Renal cortical epithelial cell (primary cell): ENCODE results near the gene PVALEF. TPM values are rescaled to one million over a fixed set of nuclear protein-coding genes. Genes with fewer than 3 reads are reported as not detected.

Experiments
- DNase-seq: peaks from one replicate; pipeline ENCODE4 v3.0.0-alpha.2; 2011; ENCODE audit warnings: low read depth
- total RNA-seq: library from RNA; depleted of rRNA; stranded (reverse); fragments of >200 nt; gene quantifications from 2 replicates; pipeline ENCODE4 v1.2.3, GENCODE V29; 2014

Gene PVALEF
- total RNA-seq, 1 donor from 2014 or later, result not detected

DNA sequence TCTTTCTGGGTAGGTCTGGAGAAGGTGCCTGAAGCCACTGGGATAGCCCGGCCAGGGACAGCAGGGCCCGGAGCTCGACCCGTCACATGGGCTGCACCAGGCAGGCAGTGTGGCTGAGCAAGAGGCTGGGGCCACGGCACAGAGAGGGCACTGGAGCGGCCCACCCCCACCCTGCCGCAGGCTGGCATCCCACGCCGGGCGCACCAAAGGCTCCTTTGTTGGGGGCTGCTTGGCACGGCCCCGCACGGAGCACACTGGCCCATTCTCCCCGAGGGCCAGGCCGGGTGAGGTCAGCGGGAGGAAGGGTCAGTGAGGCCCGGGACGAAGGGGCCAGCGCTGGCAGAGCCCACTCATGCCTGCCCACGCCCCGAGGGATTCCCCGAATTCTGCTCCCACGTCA lies 36.5 kb upstream of the PVALEF start:
- no peak for DNase-seq

DNA sequence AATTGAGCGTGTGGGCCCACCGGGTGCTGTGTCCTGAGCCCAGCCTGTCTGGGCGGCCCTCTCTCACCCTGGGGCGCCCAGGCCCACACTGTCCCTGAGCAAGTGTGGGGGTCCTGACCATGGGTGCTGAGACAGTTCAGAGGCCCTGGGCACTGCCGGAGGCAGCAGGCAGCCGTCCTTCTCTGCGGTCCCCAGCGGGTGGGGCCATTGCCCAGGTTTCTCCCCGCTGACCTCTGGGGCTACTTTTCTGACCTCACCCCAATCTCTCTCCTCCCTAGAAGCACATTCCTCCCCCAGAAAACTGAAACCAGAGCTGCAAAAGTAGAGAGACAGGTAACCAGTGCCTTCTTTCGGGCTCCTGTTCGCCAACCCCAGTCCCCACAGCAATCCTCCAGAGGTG lies 36.0 kb upstream of the PVALEF start:
- no peak for DNase-seq

DNA sequence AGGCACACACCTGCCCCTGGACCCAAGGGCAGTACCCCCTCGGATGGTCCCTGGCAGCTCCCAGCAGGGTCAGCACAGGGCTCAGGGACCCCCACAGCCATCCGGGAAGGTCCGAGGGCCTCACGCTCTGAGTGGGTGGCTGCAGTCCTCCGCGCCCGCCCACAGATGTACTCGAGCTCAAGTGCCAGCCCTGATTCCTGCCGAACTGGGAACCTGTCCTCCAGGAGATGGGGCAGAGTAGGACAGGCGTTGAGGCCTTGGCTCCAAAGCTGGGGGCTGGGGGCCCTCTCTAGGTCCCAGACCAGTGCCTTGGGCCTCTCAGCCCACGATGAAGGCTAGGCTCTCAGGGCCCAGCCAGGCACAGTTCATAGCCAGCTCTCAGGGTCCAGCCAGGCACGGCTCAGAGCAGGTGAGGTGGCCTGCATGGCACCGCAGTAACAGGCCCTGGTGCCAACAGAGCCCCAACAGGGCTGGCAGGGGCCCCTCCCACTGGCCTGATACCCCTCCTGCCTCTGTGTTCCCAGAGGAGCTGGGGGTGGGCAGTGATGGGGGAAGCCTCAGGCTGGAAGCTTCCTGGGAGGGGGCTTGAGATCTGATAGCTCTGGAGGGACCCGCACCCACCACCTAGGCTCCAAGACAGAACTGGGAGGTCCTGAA lies 35.5 kb upstream of the PVALEF start:
- DNase-seq, result no peak

DNA sequence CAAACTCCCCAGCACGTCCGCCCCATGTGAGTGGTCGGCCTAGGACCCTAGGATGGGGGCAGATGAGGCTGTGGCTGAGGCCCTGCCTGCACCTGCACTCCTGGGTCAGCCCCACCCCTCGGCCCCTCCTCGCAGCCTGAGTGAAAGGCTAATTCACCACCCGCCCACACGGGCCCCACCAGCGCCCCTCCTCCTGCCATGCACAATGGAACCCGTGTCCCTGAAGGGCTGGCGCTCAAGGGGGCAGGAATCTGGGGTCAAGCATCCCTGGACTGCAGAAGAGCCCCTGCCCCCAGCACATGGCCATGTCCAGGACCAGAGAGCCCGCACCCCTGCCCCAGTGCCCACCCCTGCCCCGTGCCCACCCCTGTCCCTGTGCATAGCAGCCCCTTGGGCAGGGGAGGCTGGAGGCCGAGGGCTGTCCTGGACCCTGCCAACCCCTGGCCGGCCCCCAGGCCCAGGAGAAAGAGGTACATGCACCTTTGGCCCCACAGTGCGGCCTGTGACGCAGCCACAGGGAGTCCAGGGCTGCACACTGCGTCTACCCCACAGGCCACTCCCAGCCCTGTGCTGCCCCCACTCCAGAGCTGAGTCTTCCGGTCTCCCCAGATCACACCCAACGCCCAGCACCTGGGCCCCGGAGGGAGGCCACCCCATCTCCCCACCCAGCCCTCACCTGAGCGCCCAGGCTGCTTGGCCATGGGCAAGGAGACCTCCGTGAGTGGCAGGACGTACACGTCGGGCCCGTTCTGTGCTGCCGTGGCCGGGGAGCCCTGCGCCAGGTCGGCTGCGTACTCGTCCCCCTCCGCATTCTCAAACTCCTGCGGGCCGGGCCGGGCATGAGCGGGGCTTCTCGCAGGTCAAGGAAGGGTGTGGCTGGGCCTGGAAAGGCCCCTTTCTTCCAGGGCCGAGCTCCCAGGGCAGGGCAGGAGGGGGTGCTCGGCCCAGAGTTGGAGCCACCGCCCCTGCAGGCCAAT lies 34.6 kb upstream of the PVALEF start:
- no peak for DNase-seq

DNA sequence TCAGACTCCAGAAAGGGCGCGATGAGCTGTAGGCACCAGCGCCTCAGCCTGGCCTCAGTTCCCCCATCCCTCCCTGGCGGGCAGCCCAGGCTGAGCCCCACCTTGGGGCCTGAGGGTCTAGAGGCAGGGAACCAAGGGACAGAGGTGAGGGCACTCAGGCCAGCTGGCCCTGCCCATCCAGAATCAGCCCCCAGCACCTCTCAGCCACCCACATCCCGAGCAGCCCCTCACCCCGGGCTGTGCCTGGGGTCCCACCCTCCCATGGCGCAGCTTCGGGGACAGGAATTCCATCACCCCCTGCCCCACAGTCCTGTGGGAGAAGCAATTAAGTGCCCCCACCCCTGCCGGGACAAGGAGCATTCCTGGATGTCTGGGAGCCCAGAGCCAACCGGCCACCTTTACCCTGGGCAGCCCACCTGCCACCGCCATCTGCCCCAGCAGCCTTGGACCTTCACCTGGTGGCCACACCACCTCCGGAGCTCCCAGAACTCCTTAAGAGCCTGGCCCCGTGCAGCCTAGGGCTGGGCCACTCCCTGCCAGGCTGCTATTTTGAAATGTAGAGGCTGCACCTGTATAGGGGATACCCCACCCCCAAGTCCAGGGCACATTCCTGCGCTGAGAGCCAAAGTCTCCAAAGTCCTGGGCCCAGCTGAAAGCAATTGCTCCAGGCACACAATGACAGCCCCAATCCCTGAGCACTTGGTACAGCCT lies 33.7 kb upstream of the PVALEF start:
- DNase-seq, result no peak

DNA sequence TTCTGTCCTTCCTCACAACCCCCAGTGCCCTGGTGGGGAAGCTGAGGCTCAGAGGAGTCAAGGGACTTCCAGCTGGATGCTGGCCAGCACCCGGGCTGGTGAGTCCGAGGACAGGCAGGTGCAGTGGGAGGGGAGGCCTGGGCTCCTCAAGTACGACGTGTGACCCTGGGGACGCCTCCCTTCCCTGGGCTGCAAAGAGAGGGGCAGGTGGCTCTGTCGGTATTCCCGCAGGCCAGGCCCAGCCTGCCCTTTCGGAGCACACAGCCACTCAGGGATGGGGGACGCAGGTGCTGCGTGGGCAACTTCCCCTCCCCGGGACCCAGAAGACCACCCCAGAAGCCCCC lies 33.1 kb upstream of the PVALEF start:
- DNase-seq, result no peak

DNA sequence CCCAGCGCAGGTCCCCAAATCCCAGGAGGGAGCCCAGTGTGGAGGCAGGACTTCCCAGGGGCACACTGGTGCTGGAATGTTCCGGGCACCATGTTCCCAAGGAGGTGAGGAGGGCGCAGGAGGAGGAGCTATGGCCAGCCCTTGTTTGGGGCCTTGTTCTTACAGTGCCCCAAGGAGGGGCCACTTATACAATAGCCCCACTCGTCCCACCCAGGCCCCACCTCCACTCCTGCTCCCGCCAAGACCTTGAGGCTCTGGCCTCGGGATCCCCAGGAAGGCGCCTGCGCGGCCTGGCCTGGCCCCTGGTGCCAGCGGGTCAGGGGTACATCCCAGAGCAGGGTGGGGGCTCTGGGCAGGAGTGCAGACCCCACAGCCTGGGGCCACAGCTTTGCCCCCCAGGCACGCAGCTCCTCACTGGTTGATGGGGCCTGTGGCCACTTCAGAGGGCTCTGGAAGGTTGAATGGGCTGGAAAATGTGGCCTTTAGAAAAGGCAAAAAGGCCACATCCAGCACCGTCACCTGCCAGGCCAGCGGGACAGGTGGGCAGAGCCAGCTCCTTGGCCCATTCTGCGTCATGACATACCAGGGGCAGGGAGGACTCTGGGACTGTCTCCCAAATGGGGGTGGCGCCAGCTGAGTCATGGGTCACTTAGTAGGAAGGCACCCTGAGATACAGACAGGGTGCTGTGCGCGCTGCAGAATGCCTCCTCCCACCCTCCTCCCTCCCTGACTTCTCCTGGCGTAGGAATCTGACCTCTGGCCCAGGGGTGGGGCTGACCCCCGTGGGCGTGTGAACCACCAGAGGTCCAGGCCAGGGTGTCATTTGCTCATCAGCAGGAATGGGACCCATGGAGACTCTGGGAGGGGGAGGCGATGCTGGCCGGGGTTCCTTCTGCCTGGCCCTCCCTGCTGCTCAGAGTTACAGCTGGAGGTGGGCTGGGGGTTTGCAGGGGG lies 32.3 kb upstream of the PVALEF start:
- no peak for DNase-seq

DNA sequence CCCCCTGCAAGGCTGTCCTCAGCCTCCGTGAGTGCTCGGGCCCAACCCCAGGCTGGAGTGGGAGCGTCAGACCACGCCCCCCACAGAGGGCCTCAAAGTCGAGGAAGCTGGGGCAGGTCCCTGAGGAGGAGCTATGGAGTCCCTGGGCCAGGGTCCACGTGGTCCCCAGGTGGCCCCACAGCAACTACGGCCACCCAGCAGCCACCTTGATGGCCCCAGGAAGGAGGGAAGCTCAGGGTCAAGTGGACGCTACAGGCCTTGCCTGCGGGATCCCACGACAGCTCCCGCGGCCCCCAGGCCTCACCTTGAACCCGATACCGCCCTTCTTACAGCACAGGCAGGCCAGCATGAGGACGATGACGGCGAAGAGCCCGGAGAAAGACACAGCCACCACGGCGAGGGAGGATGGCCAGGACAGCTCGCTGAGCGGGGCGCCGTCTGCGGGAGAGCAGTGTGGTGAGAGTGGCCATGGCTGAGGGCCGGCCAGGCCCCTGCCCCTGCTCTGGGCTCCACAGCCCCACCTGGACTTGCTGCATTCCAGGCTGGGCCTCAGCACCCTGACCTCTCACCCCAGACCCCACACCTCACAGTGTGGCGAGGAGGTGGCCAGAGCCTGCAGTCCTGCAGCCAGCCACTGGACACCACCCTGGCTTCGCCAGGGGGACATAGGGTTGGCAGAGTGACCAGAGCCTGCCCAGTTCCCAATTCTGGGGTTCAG lies 31.1 kb upstream of the PVALEF start:
- no peak for DNase-seq

DNA sequence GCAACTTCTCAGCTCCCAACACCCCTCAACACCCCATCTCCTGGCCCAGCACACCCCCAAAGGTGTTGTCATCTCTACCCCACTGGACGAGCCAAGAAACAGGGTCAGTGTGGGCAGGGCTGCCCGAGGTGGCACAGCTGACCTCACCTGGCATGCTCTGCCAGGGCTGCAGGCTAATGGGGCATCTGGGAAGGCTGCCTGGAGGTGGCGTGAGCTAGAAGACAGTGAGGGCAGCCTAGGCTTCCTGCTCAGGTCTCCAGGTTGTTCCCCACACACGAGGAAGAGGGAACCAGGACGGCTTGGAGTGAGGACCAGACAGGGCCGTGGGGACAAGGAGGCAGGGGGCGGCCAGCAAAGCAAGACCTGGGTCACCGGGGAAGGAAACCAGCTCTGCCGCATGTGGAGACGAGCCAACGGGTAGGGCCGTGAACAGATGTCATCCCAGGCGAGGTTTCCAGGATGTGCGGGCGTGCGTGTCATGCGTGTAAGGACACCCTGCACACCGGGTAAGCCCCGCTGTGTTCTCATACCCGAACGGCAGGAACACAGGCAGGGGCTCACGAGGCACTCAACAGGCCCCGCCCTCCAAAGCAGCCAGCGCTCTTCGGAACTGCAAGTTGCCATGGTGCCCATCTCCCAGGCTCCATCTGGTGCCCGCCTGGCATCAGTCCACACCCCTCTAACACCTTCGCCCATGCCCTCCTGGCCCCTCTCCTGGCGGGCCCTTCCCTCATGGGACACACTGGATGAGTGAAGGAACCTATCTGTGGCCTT lies 29.6 kb upstream of the PVALEF start:
- DNase-seq, result no peak

DNA sequence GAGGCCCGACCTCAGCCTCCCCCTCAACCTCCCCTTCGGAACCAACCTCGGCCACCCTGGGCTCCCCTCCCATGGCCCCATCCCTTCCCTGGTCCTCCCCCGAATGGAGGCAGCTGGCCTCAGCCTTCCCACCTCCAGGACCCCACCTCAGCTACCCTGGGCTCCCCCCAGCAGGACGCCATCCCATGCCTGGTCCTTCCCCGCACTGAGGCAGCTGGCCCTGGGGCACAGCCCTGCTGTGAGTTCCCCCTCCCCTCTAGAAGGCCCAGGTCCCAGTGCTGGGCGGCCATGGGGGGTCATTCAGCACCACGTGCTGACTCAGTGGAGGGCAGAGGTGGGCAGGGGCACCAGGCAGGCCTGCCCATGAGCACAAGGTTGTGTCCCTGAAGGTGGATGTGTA lies 28.9 kb upstream of the PVALEF start:
- no peak for DNase-seq

DNA sequence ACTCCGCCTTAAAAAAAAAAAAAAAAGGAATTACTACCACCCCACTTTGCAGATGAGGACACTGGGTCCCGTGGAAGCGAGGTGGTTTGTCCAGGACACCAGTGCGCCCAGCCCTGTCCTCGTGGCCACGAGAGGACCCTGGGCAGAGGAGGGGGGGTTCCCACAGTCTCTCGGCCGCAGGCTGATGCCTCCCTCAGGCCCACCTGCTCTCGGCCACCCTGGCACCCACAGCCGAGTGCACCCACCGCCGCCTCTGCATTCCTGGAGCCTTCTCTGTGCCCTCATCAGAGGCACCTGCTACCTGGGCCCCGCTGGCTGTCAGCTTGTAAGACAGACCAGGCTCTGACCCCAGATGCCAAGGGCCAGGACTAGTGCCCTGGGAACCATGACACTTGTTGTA lies 28.1 kb upstream of the PVALEF start:
- no peak for DNase-seq

DNA sequence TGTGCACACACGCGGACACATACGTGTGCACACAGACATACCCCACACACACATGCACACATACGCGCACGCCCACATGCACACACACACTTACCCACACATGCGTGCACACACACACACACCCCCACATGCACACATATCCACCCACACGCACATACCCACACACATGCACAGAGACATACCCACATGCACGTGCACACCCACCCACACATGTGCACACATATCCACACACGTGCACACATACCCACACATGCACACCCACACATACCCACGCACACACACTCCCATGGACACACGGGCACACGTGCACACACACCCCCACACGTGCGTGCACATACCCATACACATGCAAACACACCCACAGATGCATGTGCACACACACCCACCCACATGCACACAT lies 27.2 kb upstream of the PVALEF start:
- no peak for DNase-seq

DNA sequence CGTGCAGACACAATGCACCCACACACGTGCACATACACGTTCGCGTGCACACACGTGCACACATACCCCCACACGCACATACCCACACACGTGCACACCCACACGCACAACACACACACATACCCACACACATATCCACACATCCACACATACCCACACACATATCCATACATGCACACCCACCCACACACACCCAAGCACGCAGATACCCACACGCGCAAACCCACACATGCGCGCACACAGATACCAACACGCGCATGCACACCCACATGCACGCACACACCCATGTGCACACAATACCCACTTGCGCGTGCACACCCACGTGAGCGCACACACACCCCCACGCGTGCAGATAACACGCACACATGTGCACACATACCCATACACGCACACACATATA lies 26.8 kb upstream of the PVALEF start:
- no peak for DNase-seq

DNA sequence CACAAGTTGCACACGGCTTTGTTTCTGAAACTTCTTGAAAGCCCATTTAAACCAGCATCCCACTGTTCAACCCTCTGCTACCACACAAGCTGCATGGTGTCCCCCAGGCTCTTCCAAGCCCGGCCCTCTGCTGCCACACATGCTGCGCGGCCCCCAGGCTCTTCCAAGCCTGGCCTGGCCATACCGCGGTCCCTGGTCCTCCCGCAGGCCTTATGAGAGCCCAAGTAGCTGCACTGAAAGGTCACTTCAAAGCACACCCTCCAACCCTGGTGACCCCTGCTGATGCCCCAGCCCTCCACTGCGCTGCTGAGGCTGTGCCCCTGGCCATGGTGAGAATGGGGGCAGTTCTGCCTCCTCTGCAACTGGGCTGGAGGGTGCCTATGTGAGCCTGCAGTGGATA lies 25.9 kb upstream of the PVALEF start:
- no peak for DNase-seq

DNA sequence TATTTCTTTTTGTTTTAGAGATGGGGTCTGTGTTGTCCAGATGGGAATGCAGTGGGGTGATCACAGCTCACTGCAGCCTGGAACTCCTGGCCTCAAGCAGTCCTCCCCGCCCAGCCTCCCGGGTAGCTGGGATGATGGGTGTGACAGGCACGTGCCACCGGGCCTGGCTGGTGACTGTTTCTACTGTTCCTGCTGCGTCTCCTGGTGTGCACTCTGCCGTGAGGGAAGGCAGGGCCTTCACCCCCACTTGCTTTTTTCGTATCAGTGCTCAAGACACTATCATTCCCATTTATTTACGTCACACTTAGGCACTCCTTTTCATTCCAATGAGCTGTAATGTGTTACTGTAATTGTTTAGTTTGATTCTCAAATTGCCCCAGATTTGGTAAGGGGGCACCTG lies 25.3 kb upstream of the PVALEF start:
- no peak for DNase-seq

DNA sequence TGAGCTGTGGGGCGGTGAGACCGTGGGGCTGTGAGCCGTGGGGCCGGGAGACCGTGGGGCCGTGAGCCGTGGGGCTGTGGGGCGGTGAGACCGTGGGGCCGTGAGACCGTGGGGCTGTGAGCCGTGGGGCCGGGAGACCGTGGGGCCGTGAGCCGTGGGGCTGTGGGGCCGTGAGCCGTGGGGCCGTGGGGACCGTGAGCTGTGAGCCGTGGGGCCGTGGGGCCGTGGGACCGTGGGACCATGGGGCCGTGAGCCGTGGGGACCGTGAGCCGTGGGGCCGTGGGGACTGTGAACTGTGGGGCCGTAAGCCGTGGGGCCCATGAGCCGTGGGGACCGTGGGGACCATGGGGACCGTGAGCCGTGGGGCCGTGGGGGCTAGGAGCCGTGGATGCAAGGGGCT lies 24.6 kb upstream of the PVALEF start:
- DNase-seq, result no peak

DNA sequence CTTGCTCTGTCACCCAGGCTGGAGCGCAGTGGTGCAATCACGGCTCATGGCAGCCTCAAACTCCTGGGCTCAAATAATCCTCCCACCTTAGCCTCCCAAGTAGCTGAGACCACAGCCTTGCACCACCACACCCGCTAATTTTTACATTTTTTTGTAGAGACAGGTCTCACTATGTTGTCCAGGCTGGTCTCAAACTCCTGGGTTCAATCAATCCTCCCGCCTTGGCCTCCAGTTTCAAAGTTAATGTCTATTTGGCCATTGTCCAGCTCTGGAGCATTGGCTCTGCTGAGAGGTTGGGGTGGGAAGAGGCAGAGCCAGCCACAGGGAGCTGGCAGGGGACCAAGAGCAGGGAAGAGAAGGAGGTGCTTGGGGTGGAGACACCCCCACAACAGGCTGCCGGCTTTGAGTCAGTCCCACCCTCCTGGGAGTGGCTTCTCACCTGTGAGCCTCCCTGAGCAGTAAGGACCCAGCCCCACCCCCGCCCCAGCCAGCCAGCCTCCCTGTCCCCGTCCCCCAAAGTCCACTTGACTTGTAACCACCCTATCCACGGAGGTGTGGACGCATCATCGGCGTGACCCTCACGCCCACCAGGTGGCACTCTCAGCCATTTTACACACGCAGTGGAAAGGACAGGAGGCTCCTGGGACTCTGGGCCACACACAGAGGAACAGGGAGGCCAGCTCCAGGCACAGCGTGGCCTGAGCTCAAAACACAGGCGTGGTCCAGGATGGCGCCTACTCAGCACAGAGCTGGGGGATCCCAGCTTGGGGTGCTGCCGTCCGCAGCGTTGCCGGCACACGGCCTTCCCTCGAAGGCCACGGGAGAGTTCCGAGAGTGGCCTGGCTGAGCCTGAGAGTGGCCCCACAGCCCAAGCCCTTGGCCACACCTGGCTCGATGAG lies 22.8 kb upstream of the PVALEF start:
- peak; percentile 54 for DNase-seq

DNA sequence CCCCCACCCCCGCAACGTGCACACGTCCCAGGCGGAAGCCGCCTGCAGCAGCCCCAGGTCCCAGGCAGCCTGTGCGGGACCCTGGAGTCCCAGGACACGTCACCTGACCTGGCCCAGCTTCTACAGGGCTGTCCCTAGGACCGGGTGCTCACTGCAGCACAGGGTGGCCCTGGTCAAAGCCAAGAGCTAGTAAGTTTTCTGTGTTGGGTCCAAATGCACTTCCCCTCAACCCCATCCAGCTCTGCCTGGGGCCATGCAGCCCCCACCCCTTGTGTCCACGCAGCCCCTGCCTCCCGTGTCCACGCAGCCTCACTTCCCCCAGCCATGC lies 22.1 kb upstream of the PVALEF start:
- no peak for DNase-seq

DNA sequence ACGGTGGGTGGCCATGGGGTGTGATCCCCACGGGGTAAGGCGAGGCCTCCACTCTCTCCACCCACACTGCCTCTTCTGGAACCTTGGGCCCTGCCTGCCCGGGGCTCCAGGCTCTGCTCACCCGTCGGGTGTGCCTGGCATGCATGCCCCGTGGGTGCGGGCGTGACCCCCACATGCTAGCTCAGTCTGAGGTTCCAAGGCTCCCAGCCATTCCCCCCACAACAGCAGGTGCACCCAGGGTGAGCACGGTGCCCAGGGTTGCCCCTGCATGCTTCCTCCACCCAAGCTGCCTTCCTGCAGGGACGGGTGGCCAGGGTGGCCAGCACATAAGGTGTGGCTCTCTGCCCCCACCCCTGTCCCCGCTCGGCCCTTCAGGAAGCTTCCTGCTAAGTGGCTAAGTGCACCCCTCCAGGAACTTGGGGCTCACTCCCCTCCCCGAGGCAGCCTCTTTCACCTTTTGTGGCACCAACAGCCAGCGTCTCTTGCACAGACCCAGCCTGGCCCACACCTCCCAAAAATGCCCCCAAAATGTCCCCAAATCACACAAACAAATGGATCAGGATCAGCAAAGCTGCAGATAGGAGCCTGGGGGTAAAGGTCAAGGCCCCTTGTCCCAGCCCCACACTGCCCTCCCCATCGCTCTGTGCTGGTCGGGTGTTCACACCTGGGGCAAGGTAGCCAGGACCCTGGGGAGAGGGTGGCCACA lies 21.4 kb upstream of the PVALEF start:
- DNase-seq, result no peak
